Activated CD4-positive, CD25-positive, alpha-beta regulatory T cell treated with anti-CD3 and anti-CD28 coated beads, Interleukin-2, amount 50 U/mL, for 16 hours (primary cell): ENCODE results near the gene GUCY2C.
"Not testable (repeated sequence)": the region's sequence is repeated elsewhere in the genome, so short reads cannot be mapped to it uniquely, and the experiment has no call there.

Source experiments
- DNase-seq: peaks from one replicate; pipeline ENCODE4 v3.0.0-alpha.2; 2020; ENCODE audit warnings: low read depth, low spot score

Gene GUCY2C

GRCh38 chr12:14696265-14696741 lies at the start of gene GUCY2C:
GUCY2C (minus strand) TSS chr12:14696599; CDS start chr12:14696448, 151 bp downstream.
- DNase-seq: no peak

- no peak for DNase-seq
Observed at GRCh38 chr12:14743061-14743460, 46.7 kb upstream of the GUCY2C start.

GRCh38 chr12:14741942-14742341 lies 45.5 kb upstream of the GUCY2C start:
- no peak for DNase-seq

GRCh38 chr12:14741153-14741552 lies 44.8 kb upstream of the GUCY2C start:
- no peak for DNase-seq

DNA sequence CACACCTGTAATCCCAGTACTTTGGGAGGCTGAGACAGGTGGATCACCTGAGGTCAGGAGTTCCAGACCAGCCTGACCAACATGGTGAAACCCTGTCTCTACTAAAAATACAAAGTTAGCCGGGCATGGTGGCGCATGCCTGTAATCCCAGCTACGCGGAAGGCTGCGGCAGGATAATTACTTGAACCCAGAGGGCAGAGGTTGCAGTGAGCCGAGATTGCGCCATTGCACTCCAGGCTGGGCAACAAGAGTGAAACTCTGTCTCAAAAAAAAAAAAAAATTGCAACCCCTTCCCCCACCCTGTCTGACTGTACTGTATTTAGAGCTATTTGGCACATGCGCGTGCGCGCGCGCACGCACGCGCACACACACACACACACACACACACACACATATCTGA lies 40.0 kb upstream of the GUCY2C start:
- DNase-seq: not testable (repeated sequence)

DNA sequence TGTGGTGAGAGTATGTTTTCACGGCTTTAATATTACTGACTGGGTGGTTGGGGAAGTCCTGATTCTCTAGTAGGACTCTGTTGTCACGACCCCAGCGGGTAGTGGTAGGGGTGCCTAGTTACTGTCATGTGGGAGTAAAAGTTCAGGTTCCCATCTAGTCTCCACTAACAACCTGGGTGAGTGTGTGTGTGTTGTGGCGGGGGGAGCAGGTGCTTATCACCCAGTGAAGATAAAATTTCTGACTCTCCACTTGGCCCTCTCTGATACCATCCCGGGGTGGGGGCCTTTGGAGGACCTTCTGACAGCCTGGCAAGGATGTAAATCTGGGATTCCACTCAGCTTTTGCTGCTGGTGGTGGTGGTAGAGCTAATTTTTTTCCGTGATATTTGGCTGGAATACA lies 35.4 kb upstream of the GUCY2C start:
- DNase-seq: no peak

- no peak for DNase-seq
Observed at GRCh38 chr12:14729586-14729985, 33.2 kb upstream of the GUCY2C start.

DNA sequence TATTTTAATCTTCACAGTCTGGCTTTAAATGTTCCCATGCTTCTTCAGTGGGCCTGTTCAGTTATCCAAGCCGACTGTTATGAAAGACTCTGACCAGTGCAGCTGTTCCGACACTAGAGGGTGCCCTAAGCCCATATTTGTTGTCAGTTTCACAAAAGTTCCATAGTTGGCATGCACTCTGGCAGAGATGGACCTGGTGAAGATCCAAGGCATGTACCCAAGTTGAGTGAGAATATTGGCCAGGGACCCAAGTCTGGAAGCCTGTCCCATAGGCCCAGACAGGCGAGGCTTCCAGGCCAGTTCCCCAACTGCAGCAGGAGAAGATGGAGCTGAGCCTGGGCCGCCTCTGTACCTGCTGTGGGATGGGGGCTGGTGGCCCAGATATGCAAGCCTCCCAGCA lies 27.4 kb upstream of the GUCY2C start:
- peak; percentile 21 for DNase-seq

GRCh38 chr12:14716848-14717444 lies 20.5 kb upstream of the GUCY2C start:
- no peak for DNase-seq

DNA sequence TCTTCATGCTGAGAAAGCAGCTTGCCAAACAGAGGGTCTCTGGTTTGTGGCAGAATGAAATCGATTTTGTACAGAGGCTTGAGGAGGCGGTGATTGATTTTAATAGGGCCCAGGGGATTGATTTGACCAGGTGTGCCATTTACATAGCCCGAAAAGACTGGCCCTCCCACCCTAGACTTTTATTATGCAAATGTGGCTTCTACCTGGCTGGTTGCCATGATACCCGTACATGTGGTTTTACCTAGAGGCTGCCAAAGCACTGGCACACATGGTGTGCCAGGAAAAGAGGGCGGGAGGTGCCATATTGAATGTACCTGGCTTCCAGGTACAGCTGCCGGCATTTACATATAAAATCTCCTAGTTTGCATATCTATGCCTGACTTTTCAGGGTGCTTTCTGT lies 18.0 kb upstream of the GUCY2C start:
- no peak for DNase-seq

DNA sequence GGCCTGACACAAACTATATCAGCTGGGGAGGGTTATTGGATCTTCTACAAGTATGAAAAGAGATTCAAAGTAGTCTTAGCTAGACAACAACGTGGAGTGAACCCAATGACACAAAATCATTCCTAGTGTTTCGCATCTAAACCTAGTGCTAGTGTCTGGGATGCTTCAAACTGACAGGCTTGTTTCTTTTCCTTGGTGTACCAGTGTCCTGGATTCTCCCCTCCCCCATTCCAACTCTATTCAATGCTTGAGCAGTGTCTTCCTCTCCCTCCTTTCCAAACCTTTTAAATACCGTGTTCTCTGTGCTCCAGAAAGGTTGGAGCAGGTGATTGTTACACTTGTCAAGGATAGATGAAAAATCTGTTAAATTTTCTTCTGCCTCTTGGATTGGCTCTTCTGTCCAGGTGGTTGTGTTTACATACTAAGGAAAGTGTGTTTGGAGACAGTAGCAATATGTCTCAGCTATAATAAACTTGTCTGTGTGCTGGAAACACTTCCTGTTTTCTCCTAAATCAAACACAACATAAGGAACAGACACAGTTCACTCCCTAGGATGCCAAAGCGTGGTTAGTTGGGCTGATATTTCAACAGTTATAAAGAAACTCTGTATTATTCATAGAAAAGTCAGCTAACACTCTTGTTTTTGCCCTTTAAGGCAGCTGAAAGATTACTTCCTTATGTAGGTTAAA lies 14.4 kb upstream of the GUCY2C start:
- no peak for DNase-seq

DNA sequence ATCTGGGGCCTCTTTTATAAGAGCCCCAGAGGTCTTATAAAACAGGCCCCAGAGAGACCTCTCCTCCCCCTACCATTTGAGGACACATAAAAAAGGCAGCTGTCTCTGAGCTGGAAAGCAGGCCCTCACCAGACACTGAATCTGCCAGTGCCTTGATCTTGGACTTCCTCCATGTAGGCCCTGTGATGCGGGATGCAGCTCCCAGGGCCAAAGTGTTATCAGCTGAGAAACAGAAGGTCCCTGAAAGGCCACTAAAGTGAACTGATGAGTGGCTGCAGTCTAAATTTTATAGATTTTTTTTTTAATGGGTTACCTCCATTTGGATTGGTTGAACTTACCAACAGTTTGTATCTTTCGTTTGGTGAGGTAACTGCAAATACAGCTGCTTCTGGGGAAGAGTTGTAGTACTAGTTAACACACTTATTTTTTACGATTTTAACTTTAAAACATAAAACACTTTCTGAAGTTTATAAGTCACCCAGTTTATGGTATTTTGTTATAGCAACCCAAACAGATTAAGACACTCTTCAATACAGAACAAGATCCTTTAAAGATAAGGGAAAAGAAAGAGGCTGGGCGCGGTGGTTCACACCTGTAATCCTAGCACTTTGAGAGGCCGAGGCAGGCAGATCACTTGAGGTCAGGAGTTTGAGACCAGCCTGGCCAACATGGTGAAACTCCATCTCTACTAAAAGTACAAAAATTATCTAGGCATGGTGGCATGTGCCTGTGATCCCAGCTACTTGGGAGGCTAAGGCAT lies 5.6 kb upstream of the GUCY2C start:
- DNase-seq: no peak

- no peak for DNase-seq
Observed at GRCh38 chr12:14700935-14701334, 4.5 kb upstream of the GUCY2C start.

DNA sequence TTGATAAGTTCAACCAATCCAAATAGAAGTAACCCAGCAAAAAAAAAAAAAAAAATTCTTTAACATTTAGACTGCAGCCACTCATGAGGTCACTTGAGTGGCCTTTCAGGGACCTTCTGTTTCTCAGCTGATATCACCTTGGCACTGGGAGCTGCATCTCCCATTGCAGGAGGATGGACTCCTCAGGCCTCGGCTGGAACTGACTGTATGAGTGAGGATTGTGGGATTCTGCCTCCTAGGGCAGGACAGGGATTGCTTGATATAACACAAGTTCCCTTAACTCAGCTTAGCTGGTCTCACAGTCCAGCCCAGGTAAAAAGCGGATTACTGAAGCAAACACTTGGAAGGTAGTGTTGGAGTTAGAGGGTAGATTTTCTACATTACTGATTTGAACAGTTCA lies 3.5 kb upstream of the GUCY2C start:
- DNase-seq: no peak

GRCh38 chr12:14698555-14698954 lies 2.2 kb upstream of the GUCY2C start:
- DNase-seq: no peak

- DNase-seq: no peak
Observed at GRCh38 chr12:14695715-14696141, 671 bp downstream of the GUCY2C start.

- no peak for DNase-seq
Observed at GRCh38 chr12:14694970-14695369, 1.4 kb downstream of the GUCY2C start.

GRCh38 chr12:14694145-14694714 lies 2.2 kb downstream of the GUCY2C start:
- DNase-seq: no peak

- no peak for DNase-seq
Observed at GRCh38 chr12:14693116-14693515, 3.3 kb downstream of the GUCY2C start.

DNA sequence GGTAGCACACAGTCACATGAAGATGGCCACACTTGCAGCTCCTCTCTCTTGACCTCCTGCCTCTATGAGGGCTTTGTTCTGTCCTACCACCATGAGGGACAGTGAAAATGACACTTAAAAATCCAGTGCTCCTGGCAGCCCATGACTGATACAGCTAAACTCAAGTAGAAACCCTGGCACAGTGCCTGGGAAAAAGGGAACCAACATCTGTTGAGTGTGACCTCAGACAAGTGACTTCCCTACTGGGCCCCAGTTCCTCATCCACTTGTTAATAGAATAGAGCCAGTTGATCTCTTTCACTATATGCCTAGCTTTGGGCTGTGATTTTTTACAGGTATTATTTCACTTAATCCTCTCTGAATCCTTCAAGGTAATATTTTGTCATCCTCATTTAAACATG lies 4.8 kb downstream of the GUCY2C start:
- no peak for DNase-seq

DNA sequence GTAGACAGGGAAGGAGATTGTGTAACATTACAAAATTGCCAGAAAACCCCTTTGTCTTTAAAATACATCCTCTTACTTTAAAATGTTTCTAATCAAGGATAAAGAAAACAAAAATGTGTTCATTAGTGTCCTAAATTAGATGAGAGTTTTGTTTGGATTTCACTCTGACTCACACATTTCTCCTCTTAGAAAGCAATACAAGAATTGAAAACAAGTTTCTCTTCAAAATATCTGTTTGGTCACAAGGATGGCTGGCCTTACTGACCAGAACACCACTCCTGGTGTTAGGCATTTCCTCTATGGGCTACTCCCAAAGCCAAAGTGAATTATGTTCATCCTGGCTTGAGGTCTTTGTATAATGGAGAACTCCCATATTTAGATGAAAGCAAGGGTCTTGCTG lies 6.4 kb downstream of the GUCY2C start:
- DNase-seq: no peak

GRCh38 chr12:14689144-14689543 lies 7.3 kb downstream of the GUCY2C start:
- no peak for DNase-seq
